HAP-1 (cell line): ENCODE measurements around the gene TANGO6.
A peak's percentile ranks its signal among the peaks of the same experiment; 100 is the strongest.

Experiments
- DNase-seq, 2 experiments: peaks; one replicate each; pipeline ENCODE4 v3.0.0-alpha.2; 2016 to 2020; ENCODE audit warnings: low spot score in 2 of 2
- H3K27me3 ChIP-seq: fragments of 250-450 bp; sonication (Bioruptor Pico); 2 replicates; pipeline ENCODE4 v1.5.1; 2020; ENCODE audit warnings: low read depth, mild to moderate bottlenecking, moderate library complexity
- H3K36me3 ChIP-seq: fragments of 250-450 bp; sonication (Bioruptor Pico); replicated peaks from 2 replicates; pipeline ENCODE4 v1.5.1; 2020; ENCODE audit warnings: mild to moderate bottlenecking
- H3K4me1 ChIP-seq: fragments of 250-450 bp; sonication (Bioruptor Pico); 2 replicates; pipeline ENCODE4 v1.5.1; 2020; ENCODE audit warnings: mild to moderate bottlenecking
- H3K4me3 ChIP-seq: fragments of 250-450 bp; sonication (Bioruptor Pico); 2 replicates; pipeline ENCODE4 v1.5.1; 2020; ENCODE audit warnings: mild to moderate bottlenecking, moderate library complexity
- H3K9me3 ChIP-seq: fragments of 250-450 bp; sonication (Bioruptor Pico); 2 replicates; pipeline ENCODE4 v1.5.1; 2020; ENCODE audit warnings: mild to moderate bottlenecking, moderate library complexity
- in situ Hi-C: fragments of 300-500 bp; cut with MboI; formaldehyde crosslinking; loops from 3 replicates; pipeline ENCODE4 v1.14.3; 2020; ENCODE audit warnings: low sequenced_read_pairs, inconsistent platforms, mixed read lengths

The TANGO6 gene

GRCh38 chr16:69085032-69085695 is 241.8 kb downstream of the TANGO6 start:
- in situ Hi-C loops = no loop called here
- Histone ChIP-seq H3K4me3 (no peak overlapping the region), H3K27me3 (no peaks in the 10 kb centered on the region), H3K4me1 (no peaks in the 10 kb centered on the region), H3K36me3 (no peaks in the 10 kb centered on the region), H3K9me3 (no peaks in the 10 kb centered on the region)
- DNase-seq = no peak

GRCh38 chr16:69087161-69087581 is 243.8 kb downstream of the TANGO6 start:
- H3K36me3 ChIP-seq = no peaks in the 10 kb centered on the region
- DNase-seq = no peak
- in situ Hi-C loops = no loop called here
- H3K9me3 ChIP-seq = no peaks in the 10 kb centered on the region
- H3K4me3 ChIP-seq = no peak overlapping the region
- no peaks in the 10 kb centered on the region for H3K27me3 ChIP-seq
- H3K4me1 ChIP-seq = no peaks in the 10 kb centered on the region

- Histone ChIP-seq H3K4me3 (no peak overlapping the region), H3K9me3 (no peaks in the 10 kb centered on the region), H3K4me1 (no peaks in the 10 kb centered on the region), H3K27me3 (no peaks in the 10 kb centered on the region), H3K36me3 (no peaks in the 10 kb centered on the region)
- no peak for DNase-seq
- in situ Hi-C loops = no loop called here
Observed at GRCh38 chr16:69088684-69089083, 245.4 kb downstream of the TANGO6 start.

- in situ Hi-C loops = no loop called here
- H3K27me3 ChIP-seq = no peaks in the 10 kb centered on the region
- H3K4me3 ChIP-seq = no peak overlapping the region
- H3K36me3 ChIP-seq = no peaks in the 10 kb centered on the region
- H3K4me1 ChIP-seq = no peaks in the 10 kb centered on the region
- H3K9me3 ChIP-seq = no peaks in the 10 kb centered on the region
- no peak for DNase-seq
Observed at GRCh38 chr16:69089091-69089910, 246.0 kb downstream of the TANGO6 start.

- Histone ChIP-seq H3K9me3 (no peaks in the 10 kb centered on the region), H3K4me3 (no peak overlapping the region), H3K27me3 (no peaks in the 10 kb centered on the region), H3K36me3 (no peaks in the 10 kb centered on the region), H3K4me1 (no peaks in the 10 kb centered on the region)
- in situ Hi-C loops = no loop called here
- DNase-seq = no peak
Observed at GRCh38 chr16:69093974-69094373, 250.6 kb downstream of the TANGO6 start.

- no peaks in the 10 kb centered on the region for H3K36me3 ChIP-seq
- H3K4me3 ChIP-seq = no peak overlapping the region
- no peak for DNase-seq
- H3K27me3 ChIP-seq = no peaks in the 10 kb centered on the region
- in situ Hi-C loops = no loop called here
- H3K9me3 ChIP-seq = no peaks in the 10 kb centered on the region
- H3K4me1 ChIP-seq = no peaks in the 10 kb centered on the region
Observed at GRCh38 chr16:69094501-69094900, 251.2 kb downstream of the TANGO6 start.

GRCh38 chr16:69095193-69095592 is 251.9 kb downstream of the TANGO6 start:
- Histone ChIP-seq H3K36me3 (no peaks in the 10 kb centered on the region), H3K4me3 (no peak overlapping the region), H3K9me3 (no peaks in the 10 kb centered on the region), H3K27me3 (no peaks in the 10 kb centered on the region), H3K4me1 (no peaks in the 10 kb centered on the region)
- DNase-seq = no peak
- in situ Hi-C loops = no loop called here

GRCh38 chr16:69100071-69100691 is 256.9 kb downstream of the TANGO6 start:
- H3K4me3 ChIP-seq = no peak overlapping the region
- H3K27me3 ChIP-seq = no peaks in the 10 kb centered on the region
- H3K9me3 ChIP-seq = no peaks in the 10 kb centered on the region
- H3K36me3 ChIP-seq = no peaks in the 10 kb centered on the region
- in situ Hi-C loops = no loop called here
- peaks cover under 1% of the 10 kb centered on the region for H3K4me1 ChIP-seq
- DNase-seq = no peak

GRCh38 chr16:69105501-69106361 is 262.4 kb downstream of the TANGO6 start, which contains the start of gene HAS3:
Gene HAS3 (plus strand): TSS chr16:69105653. CDS start chr16:69109396, 3,743 bp downstream.
- peak; percentile 71 to 78 for DNase-seq
- Histone ChIP-seq H3K36me3 (peaks cover 7% of the 10 kb centered on the region), H3K4me1 (peaks cover 4% of the 10 kb centered on the region), H3K27me3 (no peaks in the 10 kb centered on the region), H3K4me3 (peak within 1 kb of the TSS; percentile 45), H3K9me3 (no peaks in the 10 kb centered on the region)
- in situ Hi-C loops = no loop called here

GRCh38 chr16:69106491-69107315 is 263.4 kb downstream of the TANGO6 start:
- Histone ChIP-seq H3K4me3 (peak overlapping the region; percentile 45), H3K4me1 (peaks cover 4% of the 10 kb centered on the region), H3K27me3 (no peaks in the 10 kb centered on the region), H3K36me3 (peaks cover 12% of the 10 kb centered on the region), H3K9me3 (no peaks in the 10 kb centered on the region)
- peak in 1 of 2 experiments; percentile 33 for DNase-seq
- in situ Hi-C loops = no loop called here

- DNase-seq = no peak
- in situ Hi-C loops = no loop called here
Observed at GRCh38 chr16:69107316-69107962, 264.1 kb downstream of the TANGO6 start.

GRCh38 chr16:69108064-69108904 is 265.0 kb downstream of the TANGO6 start:
- Histone ChIP-seq H3K4me1 (peaks cover 4% of the 10 kb centered on the region), H3K9me3 (no peaks in the 10 kb centered on the region), H3K36me3 (peaks cover 12% of the 10 kb centered on the region), H3K4me3 (no peak overlapping the region), H3K27me3 (no peaks in the 10 kb centered on the region)
- in situ Hi-C loops = no loop called here
- no peak for DNase-seq

More at GRCh38 chr16:69107316-69107962, 264.1 kb downstream of the TANGO6 start:
- Histone ChIP-seq H3K4me1 (peaks cover 4% of the 10 kb centered on the region), H3K4me3 (no peak overlapping the region), H3K9me3 (no peaks in the 10 kb centered on the region), H3K36me3 (peaks cover 12% of the 10 kb centered on the region), H3K27me3 (no peaks in the 10 kb centered on the region)
